ENCODE results near the gene NTHL1. TPM values are rescaled to one million over a fixed set of nuclear protein-coding genes. Genes with fewer than 3 reads are reported as not detected.

NTHL1 gene
- 10 to 100 TPM in 2 of 4 donors, 1 to 10 TPM in 2; 7.8 to 26.0 (median 10.0) TPM for total RNA-seq

- intact Hi-C loops (cut with DNase I) = no loop called here
- peak; percentile 67 for DNase-seq
- Histone ChIP-seq H3K9me3 (no peaks in the 10 kb centered on the region), H3K4me1 (peaks cover 28 to 67% (median 41%) of the 10 kb centered on the region in 3 donors), H3K36me3 (peaks cover 0 to 41% (median 0%) of the 10 kb centered on the region in 3 donors), H3K27me3 (no peaks in the 10 kb centered on the region), H3K4me3 (peak within 1 kb of the TSS; percentile 71 to 97 (median 84)), H3K27ac (peak within 1 kb of the TSS; percentile 73 to 88 (median 82))
- WGBS, 2 donors = 0% methylated on average over 4 to 6 of the region's 81 CpGs
- peak; percentile 37 to 87 (median 62) for TF ChIP-seq CTCF (IDR thresholded peaks at IDR 0.05)
- TF ChIP-seq POLR2A (IDR thresholded peaks at IDR 0.05) = peak in 2 of 4 donors; percentile 33 to 38
Observed at GRCh38 chr16:2047330-2048115, at the start of gene NTHL1, which contains the start of gene TSC2. TSS of gene NTHL1 (minus strand) at chr16:2047834. CDS start at chr16:2047823, 11 bp downstream. TSS of gene TSC2 (plus strand) at chr16:2047985. CDS start at chr16:2048616, 631 bp downstream.

- 67 to 89% methylated on average over 2 to 3 of the region's 25 CpGs for WGBS, 2 donors
- TF ChIP-seq POLR2A (IDR thresholded peaks at IDR 0.05) (no peak), CTCF (IDR thresholded peaks at IDR 0.05) (no peak)
- Histone ChIP-seq H3K36me3 (peaks cover 34 to 97% (median 46%) of the 10 kb centered on the region in 3 donors), H3K4me1 (peaks cover 1 to 17% (median 1%) of the 10 kb centered on the region in 3 donors), H3K27me3 (no peaks in the 10 kb centered on the region), H3K9me3 (no peaks in the 10 kb centered on the region), H3K27ac (no peak overlapping the region), H3K4me3 (no peak overlapping the region)
- no peak for DNase-seq
- intact Hi-C loops (cut with DNase I) = no loop called here
Observed at GRCh38 chr16:2096853-2097595, 49.4 kb upstream of the NTHL1 start.

GRCh38 chr16:2095918-2096582, 48.4 kb upstream of the NTHL1 start:
- no peak overlapping the region for H3K4me3 ChIP-seq
- H3K27ac ChIP-seq = no peak overlapping the region
- WGBS, 2 donors = 88 to 95% methylated on average over 10 to 14 of the region's 23 CpGs
- no peaks in the 10 kb centered on the region for H3K9me3 ChIP-seq
- no peak for DNase-seq
- no peak for TF ChIP-seq CTCF (IDR thresholded peaks at IDR 0.05)
- no peak for TF ChIP-seq POLR2A (IDR thresholded peaks at IDR 0.05)
- intact Hi-C loops (cut with DNase I) = no loop called here
- H3K36me3 ChIP-seq = peaks cover 39 to 96% (median 42%) of the 10 kb centered on the region in 3 donors
- peaks cover 3 to 25% (median 8%) of the 10 kb centered on the region in 3 donors for H3K4me1 ChIP-seq
- H3K27me3 ChIP-seq = no peaks in the 10 kb centered on the region

GRCh38 chr16:2095315-2095853, 47.8 kb upstream of the NTHL1 start:
- Histone ChIP-seq H3K4me1 (peaks cover 3 to 32% (median 13%) of the 10 kb centered on the region in 3 donors), H3K27me3 (no peaks in the 10 kb centered on the region), H3K36me3 (peaks cover 41 to 95% (median 43%) of the 10 kb centered on the region in 3 donors), H3K27ac (no peak overlapping the region), H3K9me3 (no peaks in the 10 kb centered on the region), H3K4me3 (no peak overlapping the region)
- no peak for DNase-seq
- WGBS, 2 donors = 72 to 87% methylated on average over 25 to 26 of the region's 26 CpGs
- no peak for TF ChIP-seq CTCF (IDR thresholded peaks at IDR 0.05)
- TF ChIP-seq POLR2A (IDR thresholded peaks at IDR 0.05) = no peak
- intact Hi-C loops (cut with DNase I) = no loop called here
